Measurements from ENCODE around the gene MRPL19. TPM values are rescaled to one million over a fixed set of nuclear protein-coding genes. Genes with fewer than 3 reads are reported as not detected.

The MRPL19 gene
- total RNA-seq, 1 experiment from 2014 or later, result 65.3 TPM

- Histone ChIP-seq H3K9me3 (ENCODE audit: control insufficient read depth in 1 of 2, insufficient read depth in 1 of 2, low read depth in 1 of 2, low read length in 2 of 2) (no peaks in the 10 kb centered on the region), H3K9ac (ENCODE audit: low read length) (no peak overlapping the region), H3K36me3 (ENCODE audit: control insufficient read depth in 1 of 2, insufficient read depth in 2 of 2, low read length in 2 of 2) (no peaks in the 10 kb centered on the region), H3K27ac (ENCODE audit: low read depth, low read length) (no peak overlapping the region), H3K27me3 (ENCODE audit: insufficient read depth, low read length) (no peaks in the 10 kb centered on the region), H2AFZ (ENCODE audit: low read depth, low read length, poor library complexity, severe bottlenecking) (no peak overlapping the region), H3K4me3 (replicated peaks in 1 of 2; ENCODE audit: low read depth in 1 of 2, low read length in 2 of 2) (no peak overlapping the region), H3K4me1 (ENCODE audit: control insufficient read depth in 1 of 2, insufficient read depth in 2 of 2, low read length in 2 of 2) (peaks cover 0 to 4% of the 10 kb centered on the region in 2 experiments; a peak in 1 of 4 replicates), H3K9me2 (ENCODE audit: insufficient read depth) (no peaks in the 10 kb centered on the region), H3K4me2 (ENCODE audit: low read length) (peak overlapping the region; percentile 13; the same call in 1 of the 2 replicates), H3K79me2 (ENCODE audit: insufficient read depth, low read length) (no peaks in the 10 kb centered on the region), H4K20me1 (ENCODE audit: insufficient read depth) (no peaks in the 10 kb centered on the region)
- ChIA-PET POLR2A (no interaction called here), RAD21 (ENCODE audit: low non-redundant PET in 1 of 2, low total read pairs in 2 of 2, uncharacterized antibody in 2 of 2, unreplicated experiment in 2 of 2) (no interaction called here), CTCF (no interaction called here)
- no TSS peak for BruUV-seq (replicated peaks)
- intact Hi-C loops (cut with micrococcal nuclease), result no loop called here
- TF ChIP-seq REST (IDR thresholded peaks at IDR 0.05; ENCODE audit: low read depth) (no peak), JUND (IDR thresholded peaks at IDR 0.05) (no peak), SP1 (IDR thresholded peaks at IDR 0.05; ENCODE audit: low read depth) (no peak), CBX3 (IDR thresholded peaks at IDR 0.05; ENCODE audit: low read depth) (no peak), POLR2A (IDR thresholded peaks at IDR 0.05; ENCODE audit: borderline replicate concordance, extremely low read depth, insufficient read depth, insufficient read length) (no peak), EGR1 (IDR thresholded peaks at IDR 0.05; ENCODE audit: low read depth) (no peak), YY1 (IDR thresholded peaks at IDR 0.05; ENCODE audit: extremely low read depth, insufficient replicate concordance, low read depth, low read length) (no peak), ZNF274 (IDR thresholded peaks at IDR 0.05; ENCODE audit: low read depth, low read length) (no peak), ZFX (IDR thresholded peaks at IDR 0.05) (no peak), TCF7L2 (IDR thresholded peaks at IDR 0.05; ENCODE audit: borderline replicate concordance, extremely low read depth, insufficient read depth, insufficient read length) (no peak), CTCF (IDR thresholded peaks at IDR 0.05 in 2 of 3, conservative IDR thresholded peaks at IDR 0.05 in 1 of 3; ENCODE audit: borderline replicate concordance in 1 of 3, insufficient read depth in 1 of 3, low read depth in 2 of 3, low read length in 2 of 3) (no peak), MAX (IDR thresholded peaks at IDR 0.05) (no peak), EZH2phosphoT487 (IDR thresholded peaks at IDR 0.05; ENCODE audit: borderline replicate concordance) (no peak)
- ATAC-seq (no peak), DNase-seq (ENCODE audit: low read depth, low spot score) (no peak)
These were observed 26.4 kb upstream of the MRPL19 start for GRCh38 chr2:75619956-75620740.

Data from HCT116 (cell line).